HG02884 (cell line): ENCODE results near the gene GINS2.

Experiments used
- ATAC-seq: cut with Tn5 transposase; IDR thresholded peaks from one replicate; pipeline ENCODE4 v1.9.1; 2021; ENCODE audit warnings: mild to moderate bottlenecking, moderate library complexity; ENCODE audit not compliant: unreplicated experiment

GINS2 gene

GRCh38 chr16:85688586-85689284 lies at the start of gene GINS2:
TSS of gene GINS2 (minus strand) at chr16:85688954. CDS start at chr16:85688898, 56 bp downstream.
- ATAC-seq: peak; percentile 87

GRCh38 chr16:85736921-85737320 lies 48.2 kb upstream of the GINS2 start:
- ATAC-seq: no peak

- no peak for ATAC-seq
Observed at GRCh38 chr16:85735946-85736345, 47.2 kb upstream of the GINS2 start.

GRCh38 chr16:85735225-85735635 lies 46.5 kb upstream of the GINS2 start:
- ATAC-seq: no peak

GRCh38 chr16:85734311-85735017 lies 45.7 kb upstream of the GINS2 start:
- ATAC-seq: no peak

GRCh38 chr16:85733839-85734170 lies 45.1 kb upstream of the GINS2 start:
- ATAC-seq: no peak

- no peak for ATAC-seq
Observed at GRCh38 chr16:85733155-85733838, 44.5 kb upstream of the GINS2 start.

- no peak for ATAC-seq
Observed at GRCh38 chr16:85731179-85731578, 42.4 kb upstream of the GINS2 start.

GRCh38 chr16:85730186-85730465 lies 41.4 kb upstream of the GINS2 start:
- no peak for ATAC-seq

- ATAC-seq: no peak
Observed at GRCh38 chr16:85729452-85730185, 40.9 kb upstream of the GINS2 start.

GRCh38 chr16:85728879-85729278 lies 40.1 kb upstream of the GINS2 start:
- ATAC-seq: no peak

- no peak for ATAC-seq
Observed at GRCh38 chr16:85724936-85725335, 36.2 kb upstream of the GINS2 start.

GRCh38 chr16:85724126-85724879 lies 35.5 kb upstream of the GINS2 start:
- ATAC-seq: no peak

GRCh38 chr16:85722128-85722893 lies 33.6 kb upstream of the GINS2 start:
- no peak for ATAC-seq

- ATAC-seq: no peak
Observed at GRCh38 chr16:85720302-85720637, 31.5 kb upstream of the GINS2 start.

GRCh38 chr16:85719605-85720301 lies 31.0 kb upstream of the GINS2 start:
- no peak for ATAC-seq

- ATAC-seq: no peak
Observed at GRCh38 chr16:85718682-85719081, 29.9 kb upstream of the GINS2 start.

- ATAC-seq: no peak
Observed at GRCh38 chr16:85718153-85718477, 29.4 kb upstream of the GINS2 start.

- no peak for ATAC-seq
Observed at GRCh38 chr16:85717393-85718152, 28.8 kb upstream of the GINS2 start.
